Esophagus muscularis mucosa (tissue), 4 donors: ENCODE measurements around the gene OLA1.

Experiments used
- CTCF ChIP-seq, 3 experiments: fragments of 200-600 bp in 2 of 3; fragments of 450-650 bp in 1 of 3; sonication (generic) in 2 of 3; IDR thresholded peaks; one replicate each; pipeline ENCODE4 v1.5.1; 2017 to 2019; ENCODE audit warnings: antibody characterized with exemption in 3 of 3, mild to moderate bottlenecking in 2 of 3, moderate library complexity in 1 of 3
- EP300 ChIP-seq: sonication (generic); formaldehyde crosslinking; IDR thresholded peaks from one replicate; pipeline ENCODE4 v1.6.1; 2017; ENCODE audit warnings: antibody characterized with exemption
- POLR2A ChIP-seq: fragments of 450-650 bp; IDR thresholded peaks from one replicate; pipeline ENCODE4 v1.6.1; 2017; ENCODE audit warnings: antibody characterized with exemption, moderate library complexity, mild to moderate bottlenecking, low read depth
- POLR2AphosphoS5 ChIP-seq, 2 donors: sonication (generic); formaldehyde crosslinking; IDR thresholded peaks; one replicate each; pipeline ENCODE4 v1.6.1; 2017; ENCODE audit warnings: antibody characterized with exemption in 2 of 2

GRCh38 chr2:174171686-174172445 lies 76.5 kb downstream of the OLA1 start:
- no peak for TF ChIP-seq CTCF (IDR thresholded peaks at IDR 0.05)
- TF ChIP-seq POLR2AphosphoS5 (IDR thresholded peaks at IDR 0.05) = no peak
- no peak for TF ChIP-seq EP300
- no peak for TF ChIP-seq POLR2A
